ENCODE results near the gene ELL2. TPM values are rescaled to one million over a fixed set of nuclear protein-coding genes. Genes with fewer than 3 reads are reported as not detected.
"Not testable (repeated sequence)": the region's sequence is repeated elsewhere in the genome, so short reads cannot be mapped to it uniquely, and the experiment has no call there.

Gene ELL2
- total RNA-seq, 1 donor from 2014 or later = 21.6 TPM

DNA sequence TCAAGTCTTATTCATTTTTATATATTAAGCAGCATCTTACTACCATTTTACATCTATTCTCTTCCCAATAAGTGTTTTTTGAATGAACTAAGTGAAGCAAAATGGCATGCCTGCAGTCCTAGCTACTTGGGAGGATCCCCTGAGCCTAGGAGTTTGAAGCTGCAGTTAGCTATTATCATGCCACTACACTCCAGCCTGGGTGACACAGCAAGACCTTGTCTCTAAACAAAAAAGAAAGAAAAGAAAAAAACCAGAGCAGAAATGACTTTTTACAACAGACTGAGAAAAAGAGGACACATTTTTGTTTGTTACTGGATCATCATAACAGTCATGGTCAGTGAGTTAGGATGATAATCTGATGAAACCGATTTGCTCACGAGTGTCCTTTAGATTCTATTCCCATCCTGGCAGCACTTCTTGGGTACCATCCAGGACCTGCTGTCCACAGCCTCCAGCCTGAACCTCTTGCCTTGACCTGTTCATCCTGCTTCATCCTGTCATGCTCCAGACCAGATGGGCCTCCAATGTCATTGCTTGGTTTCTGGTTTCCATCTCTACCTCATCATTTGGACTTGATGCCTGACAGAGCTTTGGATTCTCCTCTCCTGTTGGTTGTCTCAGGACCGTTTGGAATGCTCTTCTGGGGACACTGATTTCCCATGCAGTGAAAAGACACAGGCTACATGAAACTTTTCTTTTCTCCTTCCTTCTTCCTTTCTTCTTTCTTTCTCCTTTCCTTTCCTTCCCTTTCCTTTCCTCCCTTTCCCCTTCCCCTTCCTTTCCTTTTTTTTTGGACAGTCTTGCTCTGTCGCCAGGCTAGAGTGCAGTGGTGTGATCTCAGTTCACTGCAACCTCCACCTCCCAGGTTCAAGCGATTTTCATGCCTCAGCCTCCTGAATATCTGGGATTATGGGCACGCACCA is 89.0 kb downstream of the ELL2 start:
- Mint-ChIP-seq H3K4me1 (ENCODE audit: unreplicated experiment) (peaks cover 21% of the 10 kb centered on the region), H3K27ac (ENCODE audit: unreplicated experiment) (no peak overlapping the region), H3K4me3 (ENCODE audit: unreplicated experiment) (no peak overlapping the region), H3K36me3 (ENCODE audit: low read depth, unreplicated experiment) (no peaks in the 10 kb centered on the region), H3K27me3 (ENCODE audit: unreplicated experiment) (peaks cover 2% of the 10 kb centered on the region), H3K9me3 (ENCODE audit: unreplicated experiment) (no peaks in the 10 kb centered on the region)
- DNase-seq (ENCODE audit: low spot score) = no peak
- TF ChIP-seq, protein P1, sequence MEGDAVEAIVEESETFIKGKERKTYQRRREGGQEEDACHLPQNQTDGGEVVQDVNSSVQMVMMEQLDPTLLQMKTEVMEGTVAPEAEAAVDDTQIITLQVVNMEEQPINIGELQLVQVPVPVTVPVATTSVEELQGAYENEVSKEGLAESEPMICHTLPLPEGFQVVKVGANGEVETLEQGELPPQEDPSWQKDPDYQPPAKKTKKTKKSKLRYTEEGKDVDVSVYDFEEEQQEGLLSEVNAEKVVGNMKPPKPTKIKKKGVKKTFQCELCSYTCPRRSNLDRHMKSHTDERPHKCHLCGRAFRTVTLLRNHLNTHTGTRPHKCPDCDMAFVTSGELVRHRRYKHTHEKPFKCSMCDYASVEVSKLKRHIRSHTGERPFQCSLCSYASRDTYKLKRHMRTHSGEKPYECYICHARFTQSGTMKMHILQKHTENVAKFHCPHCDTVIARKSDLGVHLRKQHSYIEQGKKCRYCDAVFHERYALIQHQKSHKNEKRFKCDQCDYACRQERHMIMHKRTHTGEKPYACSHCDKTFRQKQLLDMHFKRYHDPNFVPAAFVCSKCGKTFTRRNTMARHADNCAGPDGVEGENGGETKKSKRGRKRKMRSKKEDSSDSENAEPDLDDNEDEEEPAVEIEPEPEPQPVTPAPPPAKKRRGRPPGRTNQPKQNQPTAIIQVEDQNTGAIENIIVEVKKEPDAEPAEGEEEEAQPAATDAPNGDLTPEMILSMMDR (IDR thresholded peaks at IDR 0.05; ENCODE audit: unreplicated experiment) = no peak

DNA sequence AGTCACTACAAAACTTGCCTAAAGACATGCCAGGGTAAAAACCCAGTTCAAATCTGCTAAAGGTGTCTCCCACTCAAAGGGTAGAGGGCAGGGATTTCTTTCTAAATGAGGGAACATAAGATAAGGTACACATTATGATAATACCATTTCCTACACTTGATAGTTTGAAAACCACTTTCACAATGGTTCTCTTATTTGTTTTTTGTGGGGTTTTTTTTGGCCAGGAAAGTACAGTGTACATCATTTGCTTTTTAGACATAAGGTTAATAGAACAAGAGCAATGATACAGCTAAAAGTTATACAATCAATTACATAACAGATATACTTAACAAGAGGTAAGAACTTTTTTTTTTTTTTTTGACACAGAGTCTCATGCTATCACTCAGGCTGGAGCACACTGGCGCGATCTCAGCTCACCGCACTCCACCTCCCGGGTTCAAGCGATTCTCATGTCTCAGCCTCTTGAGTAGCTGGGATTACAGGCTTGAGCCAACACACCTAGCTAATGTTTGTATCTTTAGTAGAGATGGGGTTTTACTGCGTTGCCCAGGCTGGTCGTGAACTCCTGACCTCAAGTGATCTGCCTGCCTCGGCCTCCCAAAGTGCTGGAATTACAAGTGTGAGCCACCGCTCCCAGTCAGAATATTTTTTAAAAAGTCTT is 90.4 kb downstream of the ELL2 start:
- H3K27ac Mint-ChIP-seq (ENCODE audit: unreplicated experiment) = no peak overlapping the region
- TF ChIP-seq, protein P1 (IDR thresholded peaks at IDR 0.05; ENCODE audit: unreplicated experiment) = no peak
- peaks cover 13% of the 10 kb centered on the region for H3K4me1 Mint-ChIP-seq (ENCODE audit: unreplicated experiment)
- H3K9me3 Mint-ChIP-seq (ENCODE audit: unreplicated experiment) = no peaks in the 10 kb centered on the region
- H3K27me3 Mint-ChIP-seq (ENCODE audit: unreplicated experiment) = no peaks in the 10 kb centered on the region
- H3K4me3 Mint-ChIP-seq (ENCODE audit: unreplicated experiment) = no peak overlapping the region
- H3K36me3 Mint-ChIP-seq (ENCODE audit: low read depth, unreplicated experiment) = no peaks in the 10 kb centered on the region
- no peak for DNase-seq (ENCODE audit: low spot score)

DNA sequence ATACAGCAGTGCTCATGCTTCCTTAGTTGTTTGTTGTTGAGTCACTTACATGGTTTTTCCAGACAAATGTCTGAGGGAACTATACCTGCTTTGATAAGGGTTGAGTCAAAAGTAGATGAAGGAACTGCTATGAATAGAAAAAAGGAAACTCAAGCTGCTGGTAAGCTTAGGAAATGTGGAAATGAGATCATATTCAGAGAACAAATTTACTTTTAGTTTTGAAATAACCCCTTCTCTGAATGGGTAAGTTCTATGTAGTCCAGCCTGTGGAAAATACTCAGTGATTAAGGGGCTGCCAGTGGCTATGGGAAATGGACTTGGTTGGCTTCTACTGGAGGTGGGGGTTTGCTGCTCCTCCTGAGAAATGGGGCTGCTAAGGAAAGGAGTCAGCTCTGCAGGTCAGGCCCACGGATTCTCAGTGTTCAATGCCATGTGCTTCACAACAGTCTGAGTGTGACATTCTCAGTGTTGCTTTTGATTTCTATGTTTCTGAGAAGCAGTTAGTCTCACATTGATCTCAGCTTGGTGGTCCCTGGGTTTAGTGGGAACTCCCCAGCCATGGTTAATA is 91.5 kb downstream of the ELL2 start:
- H3K27me3 Mint-ChIP-seq (ENCODE audit: unreplicated experiment) = no peaks in the 10 kb centered on the region
- H3K36me3 Mint-ChIP-seq (ENCODE audit: low read depth, unreplicated experiment) = no peaks in the 10 kb centered on the region
- no peaks in the 10 kb centered on the region for H3K9me3 Mint-ChIP-seq (ENCODE audit: unreplicated experiment)
- DNase-seq (ENCODE audit: low spot score) = no peak
- peaks cover 14% of the 10 kb centered on the region for H3K4me1 Mint-ChIP-seq (ENCODE audit: unreplicated experiment)
- TF ChIP-seq, protein P1 (IDR thresholded peaks at IDR 0.05; ENCODE audit: unreplicated experiment) = no peak
- H3K27ac Mint-ChIP-seq (ENCODE audit: unreplicated experiment) = peak overlapping the region; percentile 86
- no peak overlapping the region for H3K4me3 Mint-ChIP-seq (ENCODE audit: unreplicated experiment)

DNA sequence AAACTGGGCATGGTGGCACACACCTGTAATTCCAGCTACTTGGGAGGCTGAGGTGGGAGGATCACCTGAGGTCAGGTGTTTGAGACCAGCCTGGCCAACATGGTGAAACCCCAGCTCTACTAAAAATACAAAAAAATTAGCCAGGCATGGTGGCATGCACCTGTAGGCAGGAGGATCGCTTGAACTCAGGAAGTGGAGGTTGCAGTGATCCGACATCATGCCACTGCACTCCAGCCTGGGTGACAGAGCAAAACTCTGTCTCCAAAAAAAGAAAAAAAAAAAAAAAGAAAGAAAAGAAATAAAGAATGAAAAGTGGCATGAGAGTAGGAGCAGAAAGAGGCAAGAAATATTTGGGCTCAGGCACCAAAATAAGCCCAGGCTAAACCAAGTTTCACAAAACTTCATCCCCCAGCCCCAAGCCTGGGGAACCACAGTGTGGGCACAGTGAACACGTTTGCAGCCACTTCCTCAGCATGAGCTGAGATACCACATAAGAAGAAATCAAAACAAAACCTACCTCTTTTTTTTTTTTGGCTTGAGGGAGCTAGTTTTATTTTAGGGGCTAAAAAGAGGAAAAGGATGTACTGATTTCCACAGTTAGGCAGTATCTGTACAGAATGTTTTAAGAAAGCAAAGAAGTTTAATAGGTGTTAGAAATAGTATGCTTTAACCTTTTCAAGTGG is 92.3 kb downstream of the ELL2 start:
- not testable (repeated sequence) for DNase-seq (ENCODE audit: low spot score); H3K27me3 Mint-ChIP-seq (ENCODE audit: unreplicated experiment); H3K9me3 Mint-ChIP-seq (ENCODE audit: unreplicated experiment); H3K27ac Mint-ChIP-seq (ENCODE audit: unreplicated experiment); H3K36me3 Mint-ChIP-seq (ENCODE audit: low read depth, unreplicated experiment); H3K4me3 Mint-ChIP-seq (ENCODE audit: unreplicated experiment)
- peaks cover 19% of the 10 kb centered on the region for H3K4me1 Mint-ChIP-seq (ENCODE audit: unreplicated experiment)

DNA sequence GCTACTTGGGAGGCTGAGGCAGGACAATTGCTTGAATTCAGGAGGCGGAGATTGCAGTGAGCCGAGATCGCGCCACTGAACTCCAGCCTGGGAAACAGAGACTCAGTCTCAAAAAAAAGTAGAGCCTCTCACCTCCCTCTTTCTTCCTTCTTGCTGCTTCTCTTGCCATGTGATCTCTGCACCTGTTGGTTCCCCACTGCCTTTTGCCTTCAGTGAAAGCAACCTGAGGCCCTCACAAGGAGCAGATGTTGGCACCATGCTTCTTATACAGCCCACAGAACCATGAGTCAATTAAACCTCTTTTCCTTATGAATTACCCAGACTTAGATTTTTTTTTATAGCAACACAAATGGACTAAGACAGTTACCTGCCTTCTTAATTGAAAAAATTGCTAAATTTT is 93.5 kb downstream of the ELL2 start:
- H3K9me3 Mint-ChIP-seq (ENCODE audit: unreplicated experiment) = no peaks in the 10 kb centered on the region
- H3K4me1 Mint-ChIP-seq (ENCODE audit: unreplicated experiment) = peaks cover 19% of the 10 kb centered on the region
- no peaks in the 10 kb centered on the region for H3K36me3 Mint-ChIP-seq (ENCODE audit: low read depth, unreplicated experiment)
- no peak for DNase-seq (ENCODE audit: low spot score)
- TF ChIP-seq, protein P1 (IDR thresholded peaks at IDR 0.05; ENCODE audit: unreplicated experiment) = no peak
- H3K27me3 Mint-ChIP-seq (ENCODE audit: unreplicated experiment) = no peaks in the 10 kb centered on the region
- H3K4me3 Mint-ChIP-seq (ENCODE audit: unreplicated experiment) = no peak overlapping the region
- no peak overlapping the region for H3K27ac Mint-ChIP-seq (ENCODE audit: unreplicated experiment)

Data from endothelial cell (in vitro differentiated cells).